GM03348 (cell line): ENCODE results near the gene NFE2L2.
"Not testable (repeated sequence)": the region's sequence is repeated elsewhere in the genome, so short reads cannot be mapped to it uniquely, and the experiment has no call there.

ENCODE experiments used
- DNase-seq: peaks from one replicate; pipeline ENCODE4 v3.0.0; 2012; ENCODE audit warnings: low spot score

The NFE2L2 gene

GRCh38 chr2:177281400-177282180, 17.1 kb upstream of the NFE2L2 start:
- DNase-seq = no peak

- no peak for DNase-seq
Observed at GRCh38 chr2:177279847-177280246, 15.3 kb upstream of the NFE2L2 start.

- no peak for DNase-seq
Observed at GRCh38 chr2:177275743-177276055, 11.2 kb upstream of the NFE2L2 start.

GRCh38 chr2:177275040-177275742, 10.7 kb upstream of the NFE2L2 start:
- peak; percentile 11 for DNase-seq

- DNase-seq = no peak
Observed at GRCh38 chr2:177273408-177273807, 8.9 kb upstream of the NFE2L2 start.

- no peak for DNase-seq
Observed at GRCh38 chr2:177272765-177273164, 8.2 kb upstream of the NFE2L2 start.

- no peak for DNase-seq
Observed at GRCh38 chr2:177271981-177272666, 7.6 kb upstream of the NFE2L2 start.

GRCh38 chr2:177270531-177270930, 6.0 kb upstream of the NFE2L2 start:
- no peak for DNase-seq

GRCh38 chr2:177268901-177269300, 4.4 kb upstream of the NFE2L2 start:
- DNase-seq = no peak

- DNase-seq = no peak
Observed at GRCh38 chr2:177268187-177268871, 3.8 kb upstream of the NFE2L2 start.

- not testable (repeated sequence) for DNase-seq
Observed at GRCh38 chr2:177266955-177267354, 2.4 kb upstream of the NFE2L2 start.

- peak; percentile 43 for DNase-seq
Observed at GRCh38 chr2:177265824-177266817, 1.6 kb upstream of the NFE2L2 start.

- peak; percentile 69 for DNase-seq
Observed at GRCh38 chr2:177264209-177264692, 276 bp downstream of the NFE2L2 start.

GRCh38 chr2:177263451-177264208, 897 bp downstream of the NFE2L2 start:
- DNase-seq = peak; percentile 89

- DNase-seq = no peak
Observed at GRCh38 chr2:177262958-177263450, 1.5 kb downstream of the NFE2L2 start.

- no peak for DNase-seq
Observed at GRCh38 chr2:177262092-177262491, 2.4 kb downstream of the NFE2L2 start.

- DNase-seq = no peak
Observed at GRCh38 chr2:177261116-177262060, 3.1 kb downstream of the NFE2L2 start.

GRCh38 chr2:177260379-177260778, 4.1 kb downstream of the NFE2L2 start:
- DNase-seq = no peak

GRCh38 chr2:177258059-177258458, 6.5 kb downstream of the NFE2L2 start:
- DNase-seq = no peak
